VCaP (cell line): ENCODE results near the gene EHBP1.
A peak's percentile ranks its signal among the peaks of the same experiment; 100 is the strongest.

Experiments used
- H3K27ac ChIP-seq: fragments of 450-650 bp; 2 replicates; pipeline ENCODE4 v1.5.1; 2017
- TF ChIP-seq, protein P1 (sequence below): fragments of 450-650 bp; conservative IDR thresholded peaks from 2 replicates; pipeline ENCODE4 v1.5.1; 2017; ENCODE audit warnings: mild to moderate bottlenecking, moderate library complexity

EHBP1 gene

DNA sequence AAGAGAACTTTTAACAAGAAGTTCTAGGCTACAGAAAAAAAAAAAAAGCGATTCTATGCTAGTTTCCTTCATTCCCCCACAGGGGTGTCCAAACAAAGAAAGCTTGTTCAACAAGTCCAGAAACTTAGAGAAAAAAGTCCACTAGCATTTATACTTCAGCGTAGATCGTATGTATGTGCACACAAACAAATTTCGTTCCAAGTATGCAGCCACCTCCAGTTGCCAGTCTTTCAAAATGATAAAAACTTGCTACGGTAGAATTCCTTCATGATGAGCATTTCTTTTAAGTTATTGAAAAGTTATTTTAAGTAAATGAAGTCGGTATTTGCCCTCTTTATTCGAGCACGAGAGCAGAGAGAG lies 341.4 kb downstream of the EHBP1 start:
- TF ChIP-seq, protein P1, sequence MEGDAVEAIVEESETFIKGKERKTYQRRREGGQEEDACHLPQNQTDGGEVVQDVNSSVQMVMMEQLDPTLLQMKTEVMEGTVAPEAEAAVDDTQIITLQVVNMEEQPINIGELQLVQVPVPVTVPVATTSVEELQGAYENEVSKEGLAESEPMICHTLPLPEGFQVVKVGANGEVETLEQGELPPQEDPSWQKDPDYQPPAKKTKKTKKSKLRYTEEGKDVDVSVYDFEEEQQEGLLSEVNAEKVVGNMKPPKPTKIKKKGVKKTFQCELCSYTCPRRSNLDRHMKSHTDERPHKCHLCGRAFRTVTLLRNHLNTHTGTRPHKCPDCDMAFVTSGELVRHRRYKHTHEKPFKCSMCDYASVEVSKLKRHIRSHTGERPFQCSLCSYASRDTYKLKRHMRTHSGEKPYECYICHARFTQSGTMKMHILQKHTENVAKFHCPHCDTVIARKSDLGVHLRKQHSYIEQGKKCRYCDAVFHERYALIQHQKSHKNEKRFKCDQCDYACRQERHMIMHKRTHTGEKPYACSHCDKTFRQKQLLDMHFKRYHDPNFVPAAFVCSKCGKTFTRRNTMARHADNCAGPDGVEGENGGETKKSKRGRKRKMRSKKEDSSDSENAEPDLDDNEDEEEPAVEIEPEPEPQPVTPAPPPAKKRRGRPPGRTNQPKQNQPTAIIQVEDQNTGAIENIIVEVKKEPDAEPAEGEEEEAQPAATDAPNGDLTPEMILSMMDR = no peak
- H3K27ac ChIP-seq = no peak overlapping the region

DNA sequence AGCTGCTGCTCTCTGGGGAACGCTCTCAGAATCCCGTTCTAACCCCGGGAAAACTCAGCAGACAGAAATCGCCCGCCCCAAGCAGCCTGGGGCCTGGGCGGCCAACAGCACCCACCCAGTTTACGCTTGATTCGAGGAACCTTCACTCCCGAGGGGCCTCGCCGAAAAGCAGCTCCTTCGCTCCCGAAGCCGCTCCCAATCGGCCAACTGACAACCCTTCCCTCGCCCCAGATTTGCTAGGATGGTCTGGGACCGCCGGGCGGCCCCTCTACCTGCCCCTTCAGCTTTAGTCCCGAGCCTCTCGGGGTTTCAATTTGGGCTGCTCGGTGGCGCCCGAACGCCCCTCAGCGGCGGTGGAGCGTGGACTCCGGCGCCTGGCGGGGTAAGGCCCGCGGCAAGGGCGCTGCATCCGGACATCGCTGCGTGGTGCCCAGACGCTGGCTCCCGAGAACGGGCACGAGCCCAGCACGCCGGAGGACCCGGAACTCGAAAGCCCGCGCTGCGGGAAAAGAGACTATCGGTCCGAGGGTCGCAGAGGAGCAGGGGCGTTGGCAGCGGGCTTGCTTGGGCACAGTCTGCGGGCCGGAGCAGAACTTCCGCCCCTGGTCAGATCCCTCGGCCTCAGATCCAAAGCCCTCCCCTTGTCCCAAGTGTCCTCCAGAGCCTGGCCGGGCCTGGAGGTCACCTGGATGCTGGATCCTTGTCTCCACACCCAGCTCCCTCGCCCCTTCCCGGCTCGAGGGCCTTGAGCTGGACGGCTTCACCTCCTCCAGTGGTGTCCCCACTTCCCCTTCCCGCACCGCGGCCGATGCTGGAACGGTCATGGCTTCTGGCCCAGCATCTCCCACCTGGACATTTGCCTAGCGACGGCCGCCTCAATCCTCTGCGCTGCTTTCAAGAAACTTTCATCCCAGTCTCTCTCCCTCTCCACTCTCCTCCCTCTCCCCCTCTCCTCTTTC lies 342.1 kb downstream of the EHBP1 start:
- TF ChIP-seq, protein P1 = no peak
- H3K27ac ChIP-seq = no peak overlapping the region

DNA sequence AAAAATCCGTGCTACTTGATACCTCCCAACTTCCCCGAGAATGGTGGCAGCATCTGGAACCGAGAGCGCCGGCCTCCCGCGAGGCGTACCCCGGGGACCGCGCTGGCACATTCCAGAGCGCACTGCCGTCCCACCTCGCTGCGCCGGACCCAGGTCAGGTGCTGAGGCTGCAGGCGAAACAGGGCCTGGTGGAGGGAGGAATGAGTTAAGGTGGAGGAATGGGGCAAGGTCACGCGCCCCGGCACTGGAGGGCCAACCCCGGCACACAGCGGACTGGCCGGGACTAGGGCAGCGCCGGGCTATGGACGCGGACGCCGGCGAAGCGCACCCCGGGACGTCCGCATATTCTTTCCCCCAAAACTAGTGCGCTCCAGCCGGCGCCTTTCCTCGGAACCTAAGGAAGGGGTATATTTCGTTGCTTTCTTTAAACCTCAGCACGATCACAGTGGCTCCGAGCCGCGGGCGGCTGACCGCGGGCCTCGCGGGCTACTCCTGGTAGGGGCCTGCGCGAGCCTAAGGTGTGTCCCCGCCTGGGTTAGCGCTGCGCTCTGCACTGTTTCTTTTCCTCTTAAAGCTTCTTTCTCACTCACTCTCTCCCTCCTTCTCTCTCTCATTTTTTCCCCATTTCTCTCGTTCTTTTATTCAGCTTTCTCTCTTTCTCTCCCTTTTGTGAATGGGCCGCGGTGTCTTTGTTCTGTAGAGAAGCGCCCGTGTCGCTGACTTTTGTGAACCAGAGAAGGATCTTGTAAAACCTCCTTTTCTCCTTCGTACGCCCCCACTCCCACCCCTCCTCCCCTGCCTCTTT lies 343.1 kb downstream of the EHBP1 start:
- no peak overlapping the region for H3K27ac ChIP-seq
- TF ChIP-seq, protein P1 = no peak

DNA sequence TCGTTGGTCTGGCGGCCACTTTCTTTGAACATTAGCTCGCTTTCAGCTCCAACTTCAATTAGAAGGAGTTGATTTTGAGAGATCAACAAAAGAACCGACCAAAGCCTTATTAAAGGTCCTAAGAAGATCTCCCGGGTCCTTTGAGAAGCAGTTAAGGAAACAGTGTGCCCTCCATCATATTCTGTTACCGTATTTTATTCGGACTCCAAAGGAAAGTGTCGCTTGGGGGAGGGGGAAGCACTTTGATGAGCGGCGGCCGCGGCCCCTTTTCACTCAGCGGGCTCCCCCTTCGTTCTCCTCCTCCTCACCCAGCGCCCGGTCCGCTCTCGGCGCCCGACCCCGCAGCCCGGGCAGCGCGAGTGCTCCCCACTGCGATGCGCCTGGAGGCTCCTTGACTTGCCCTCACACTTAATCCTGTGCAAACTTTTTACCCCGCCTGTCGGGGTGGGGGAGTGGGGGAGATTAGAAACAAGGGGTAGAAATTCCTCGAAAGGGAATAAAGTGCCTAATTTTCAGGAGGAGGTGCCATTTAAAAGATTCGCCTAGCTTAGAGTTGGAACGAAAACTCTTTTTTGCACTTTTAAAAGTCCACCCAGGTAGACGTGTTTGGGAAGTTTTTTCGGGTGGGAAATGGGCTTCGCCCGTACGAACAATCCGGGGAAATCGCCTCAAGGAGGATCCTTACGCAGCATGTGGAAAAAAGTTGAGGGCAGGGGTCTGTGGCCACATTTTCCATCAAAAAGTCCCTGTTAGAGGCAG lies 343.9 kb downstream of the EHBP1 start:
- TF ChIP-seq, protein P1 = no peak
- H3K27ac ChIP-seq = peak overlapping the region; percentile 75

DNA sequence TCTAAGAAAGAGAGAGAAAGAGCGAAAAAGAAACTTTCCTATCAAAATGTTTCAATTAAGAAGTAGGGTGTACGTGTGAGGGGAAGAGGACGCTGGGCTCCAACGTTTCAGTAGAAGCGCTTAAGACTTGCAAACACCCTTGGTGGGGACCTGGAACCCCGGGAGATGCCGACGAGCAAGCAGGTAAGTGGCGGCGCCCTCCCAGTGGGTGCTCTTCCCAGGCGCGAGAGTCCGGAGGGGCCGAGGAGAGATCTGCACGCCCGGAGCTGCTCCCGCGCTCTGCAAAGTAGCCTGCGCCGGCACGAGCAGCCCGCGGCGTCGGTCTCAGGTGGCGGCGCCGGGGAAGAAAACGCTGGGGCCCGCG lies 344.4 kb downstream of the EHBP1 start:
- H3K27ac ChIP-seq = peak overlapping the region; percentile 75
- TF ChIP-seq, protein P1 = no peak

DNA sequence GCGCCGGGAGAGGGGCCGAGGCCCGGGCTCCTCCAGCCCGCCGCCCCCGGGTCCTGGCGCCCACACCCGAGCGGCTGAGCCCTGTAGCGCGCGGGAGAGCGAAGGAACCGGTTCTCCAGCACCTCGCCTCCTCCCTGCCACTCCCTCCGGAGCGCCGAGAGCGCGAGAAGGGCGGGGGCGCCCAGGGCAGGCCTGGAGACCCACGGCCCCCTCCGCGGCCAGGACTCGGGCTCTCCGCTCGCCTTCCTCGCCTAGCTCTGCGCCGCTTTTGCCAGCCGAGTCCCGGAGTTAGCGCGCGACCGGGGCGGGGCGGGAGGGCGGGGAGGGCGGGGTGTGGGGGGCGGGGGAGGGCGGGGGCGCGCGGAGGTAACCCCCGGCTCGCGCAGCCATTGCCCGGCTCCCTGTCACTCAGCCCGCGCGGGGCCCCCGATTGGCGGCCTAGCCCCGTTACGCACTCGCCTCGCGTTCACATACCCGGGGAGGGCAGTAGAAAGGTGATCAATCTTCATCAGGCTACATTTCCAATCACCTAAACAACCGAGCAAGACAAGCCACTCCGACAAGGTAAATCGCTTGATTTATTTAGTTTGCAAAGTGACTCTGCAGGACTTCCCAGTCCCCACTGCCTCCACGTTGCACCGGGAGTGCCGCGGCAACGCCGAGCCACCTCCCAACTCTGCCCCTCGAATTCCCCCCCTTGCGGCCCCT lies 345.0 kb downstream of the EHBP1 start, which contains the start of gene OTX1:
OTX1 (plus strand) TSS at position 497 of the 708 bp plus-strand sequence. CDS start 2,161 bp downstream, outside the sequence.
- H3K27ac ChIP-seq = peak within 1 kb of the TSS; percentile 75
- TF ChIP-seq, protein P1 = no peak
